ENCODE data around the gene AKT3.

The AKT3 gene

GRCh38 chr1:243465081-243465480, 385.0 kb downstream of the AKT3 start:
- no peak for DNase-seq (ENCODE audit: low read depth)
- no peak for TF ChIP-seq CTCF (IDR thresholded peaks at IDR 0.05; ENCODE audit: insufficient read depth, low read depth, low read length, missing control alignments)
- H3K4me3 ChIP-seq (ENCODE audit: low read depth, low read length) = no peak overlapping the region

GRCh38 chr1:243462929-243463697, 386.9 kb downstream of the AKT3 start:
- TF ChIP-seq CTCF (IDR thresholded peaks at IDR 0.05; ENCODE audit: insufficient read depth, low read depth, low read length, missing control alignments) = no peak
- H3K4me3 ChIP-seq (ENCODE audit: low read depth, low read length) = no peak overlapping the region
- DNase-seq (ENCODE audit: low read depth) = no peak

- no peak for DNase-seq (ENCODE audit: low read depth)
- no peak for TF ChIP-seq CTCF (IDR thresholded peaks at IDR 0.05; ENCODE audit: insufficient read depth, low read depth, low read length, missing control alignments)
- no peak overlapping the region for H3K4me3 ChIP-seq (ENCODE audit: low read depth, low read length)
Observed at GRCh38 chr1:243461700-243462099, 388.3 kb downstream of the AKT3 start.

- DNase-seq (ENCODE audit: low read depth) = no peak
- H3K4me3 ChIP-seq (ENCODE audit: low read depth, low read length) = no peak overlapping the region
- no peak for TF ChIP-seq CTCF (IDR thresholded peaks at IDR 0.05; ENCODE audit: insufficient read depth, low read depth, low read length, missing control alignments)
Observed at GRCh38 chr1:243459059-243459458, 391.0 kb downstream of the AKT3 start.

- no peak for DNase-seq (ENCODE audit: low read depth)
- no peak for TF ChIP-seq CTCF (IDR thresholded peaks at IDR 0.05; ENCODE audit: insufficient read depth, low read depth, low read length, missing control alignments)
- no peak overlapping the region for H3K4me3 ChIP-seq (ENCODE audit: low read depth, low read length)
Observed at GRCh38 chr1:243457363-243457982, 392.6 kb downstream of the AKT3 start.

- no peak for DNase-seq (ENCODE audit: low read depth)
- H3K4me3 ChIP-seq (ENCODE audit: low read depth, low read length) = no peak overlapping the region
- TF ChIP-seq CTCF (IDR thresholded peaks at IDR 0.05; ENCODE audit: insufficient read depth, low read depth, low read length, missing control alignments) = no peak
Observed at GRCh38 chr1:243455760-243456651, 394.0 kb downstream of the AKT3 start.
